ENCODE results near the gene AKT3.

Gene AKT3

GRCh38 chr1:243739335-243740003 lies 110.6 kb downstream of the AKT3 start:
- Histone ChIP-seq H3K27me3 (ENCODE audit: control insufficient read depth in 1 of 2, insufficient read depth in 2 of 2, low read length in 2 of 2) (no peaks in the 10 kb centered on the region), H3K4me3 (ENCODE audit: low read depth in 1 of 2, low read length in 2 of 2) (no peak overlapping the region), H3K9ac (ENCODE audit: low read depth in 1 of 2, low read length in 2 of 2) (no peak overlapping the region), H3K36me3 (ENCODE audit: control insufficient read depth in 1 of 2, insufficient read depth in 2 of 2, low read length in 2 of 2) (no peaks in the 10 kb centered on the region), H3K27ac (ENCODE audit: low read depth, low read length) (no peak overlapping the region), H3K4me1 (ENCODE audit: control insufficient read depth in 1 of 2, insufficient read depth in 2 of 2, low read length in 2 of 2) (no peaks in the 10 kb centered on the region), H3K9me3 (ENCODE audit: control insufficient read depth in 1 of 2, low read length in 2 of 2) (no peaks in the 10 kb centered on the region)

- Histone ChIP-seq H3K4me1 (ENCODE audit: control insufficient read depth in 1 of 2, insufficient read depth in 2 of 2, low read length in 2 of 2) (no peaks in the 10 kb centered on the region), H3K27me3 (ENCODE audit: control insufficient read depth in 1 of 2, insufficient read depth in 2 of 2, low read length in 2 of 2) (no peaks in the 10 kb centered on the region), H3K9me3 (ENCODE audit: control insufficient read depth in 1 of 2, low read length in 2 of 2) (no peaks in the 10 kb centered on the region), H3K9ac (ENCODE audit: low read depth in 1 of 2, low read length in 2 of 2) (no peak overlapping the region), H3K4me3 (ENCODE audit: low read depth in 1 of 2, low read length in 2 of 2) (no peak overlapping the region), H3K36me3 (ENCODE audit: control insufficient read depth in 1 of 2, insufficient read depth in 2 of 2, low read length in 2 of 2) (no peaks in the 10 kb centered on the region), H3K27ac (ENCODE audit: low read depth, low read length) (no peak overlapping the region)
Observed at GRCh38 chr1:243738020-243738419, 112.0 kb downstream of the AKT3 start.

DNA sequence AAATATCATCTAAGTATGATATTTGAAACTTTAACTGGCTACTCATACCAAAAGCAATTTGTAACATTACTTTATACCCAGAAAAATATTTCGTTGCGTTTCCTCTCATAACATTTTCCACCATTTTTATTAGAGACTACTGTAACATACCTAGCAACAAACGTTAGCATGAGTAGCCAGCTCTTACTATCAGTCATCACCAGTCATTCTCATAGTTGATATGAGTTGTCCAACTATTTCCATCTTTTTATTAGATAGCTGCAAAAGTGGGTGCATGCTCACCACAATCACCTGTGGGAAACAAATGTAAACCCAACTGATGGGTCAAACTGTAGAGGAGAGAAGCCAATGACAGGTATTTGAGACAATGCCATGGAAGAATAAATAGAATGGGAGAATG lies 114.6 kb downstream of the AKT3 start:
- Histone ChIP-seq H3K27ac (ENCODE audit: low read depth, low read length) (no peak overlapping the region), H3K9me3 (ENCODE audit: control insufficient read depth in 1 of 2, low read length in 2 of 2) (no peaks in the 10 kb centered on the region), H3K4me3 (ENCODE audit: low read depth in 1 of 2, low read length in 2 of 2) (no peak overlapping the region), H3K36me3 (ENCODE audit: control insufficient read depth in 1 of 2, insufficient read depth in 2 of 2, low read length in 2 of 2) (no peaks in the 10 kb centered on the region), H3K27me3 (ENCODE audit: control insufficient read depth in 1 of 2, insufficient read depth in 2 of 2, low read length in 2 of 2) (no peaks in the 10 kb centered on the region), H3K9ac (ENCODE audit: low read depth in 1 of 2, low read length in 2 of 2) (no peak overlapping the region), H3K4me1 (ENCODE audit: control insufficient read depth in 1 of 2, insufficient read depth in 2 of 2, low read length in 2 of 2) (no peaks in the 10 kb centered on the region)

DNA sequence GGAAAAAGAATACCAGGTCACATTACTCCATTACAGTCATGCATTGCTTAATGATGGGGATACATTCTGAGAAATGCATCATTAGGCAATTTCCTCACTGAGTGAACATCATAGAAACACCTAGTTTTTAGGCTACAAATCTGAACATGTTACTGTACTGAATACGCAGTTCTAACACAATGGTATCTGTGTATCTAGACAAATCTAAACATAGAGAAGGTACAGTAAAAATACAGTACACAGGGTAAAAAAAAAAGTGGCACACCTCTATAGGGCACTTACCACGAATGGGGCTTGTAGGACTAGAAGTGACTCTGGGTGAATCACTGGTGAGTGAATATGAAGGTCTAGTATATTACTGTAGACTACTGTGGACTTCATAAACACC lies 115.7 kb downstream of the AKT3 start:
- H3K27ac ChIP-seq (ENCODE audit: low read depth, low read length) = no peak overlapping the region

GRCh38 chr1:243733670-243734307 lies 116.3 kb downstream of the AKT3 start:
- Histone ChIP-seq H3K36me3 (ENCODE audit: control insufficient read depth in 1 of 2, insufficient read depth in 2 of 2, low read length in 2 of 2) (no peaks in the 10 kb centered on the region), H3K4me3 (ENCODE audit: low read depth in 1 of 2, low read length in 2 of 2) (no peak overlapping the region), H3K4me1 (ENCODE audit: control insufficient read depth in 1 of 2, insufficient read depth in 2 of 2, low read length in 2 of 2) (no peaks in the 10 kb centered on the region), H3K27ac (ENCODE audit: low read depth, low read length) (no peak overlapping the region), H3K27me3 (ENCODE audit: control insufficient read depth in 1 of 2, insufficient read depth in 2 of 2, low read length in 2 of 2) (no peaks in the 10 kb centered on the region), H3K9ac (ENCODE audit: low read depth in 1 of 2, low read length in 2 of 2) (no peak overlapping the region), H3K9me3 (ENCODE audit: control insufficient read depth in 1 of 2, low read length in 2 of 2) (no peaks in the 10 kb centered on the region)

More for the DNA sequence above, 115.7 kb downstream of the AKT3 start:
- H3K4me1 ChIP-seq (ENCODE audit: control insufficient read depth in 1 of 2, insufficient read depth in 2 of 2, low read length in 2 of 2) = no peaks in the 10 kb centered on the region
- no peak overlapping the region for H3K9ac ChIP-seq (ENCODE audit: low read depth in 1 of 2, low read length in 2 of 2)
- H3K4me3 ChIP-seq (ENCODE audit: low read depth in 1 of 2, low read length in 2 of 2) = no peak overlapping the region
- no peaks in the 10 kb centered on the region for H3K36me3 ChIP-seq (ENCODE audit: control insufficient read depth in 1 of 2, insufficient read depth in 2 of 2, low read length in 2 of 2)
- H3K27me3 ChIP-seq (ENCODE audit: control insufficient read depth in 1 of 2, insufficient read depth in 2 of 2, low read length in 2 of 2) = no peaks in the 10 kb centered on the region
- no peaks in the 10 kb centered on the region for H3K9me3 ChIP-seq (ENCODE audit: control insufficient read depth in 1 of 2, low read length in 2 of 2)

DNA sequence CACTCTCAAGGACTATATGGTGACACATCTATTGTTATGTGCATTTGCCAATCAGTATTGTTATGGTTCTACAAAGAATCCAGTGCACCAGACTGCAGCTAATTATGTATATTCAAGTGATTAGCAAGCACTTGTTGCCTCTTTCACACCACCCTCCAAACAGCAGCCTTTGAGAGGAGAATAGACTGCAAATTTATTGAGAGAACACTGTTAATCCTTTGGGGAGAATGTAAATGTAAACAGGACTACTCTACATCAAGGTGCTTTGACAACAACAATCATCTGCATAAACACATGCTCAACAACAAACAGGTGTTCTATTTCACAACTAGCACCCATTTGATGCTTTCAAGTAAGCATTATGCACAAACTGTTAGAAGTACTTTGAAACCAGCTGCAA lies 117.4 kb downstream of the AKT3 start:
- Histone ChIP-seq H3K27ac (ENCODE audit: low read depth, low read length) (no peak overlapping the region), H3K27me3 (ENCODE audit: control insufficient read depth in 1 of 2, insufficient read depth in 2 of 2, low read length in 2 of 2) (no peaks in the 10 kb centered on the region), H3K9ac (ENCODE audit: low read depth in 1 of 2, low read length in 2 of 2) (no peak overlapping the region), H3K4me3 (ENCODE audit: low read depth in 1 of 2, low read length in 2 of 2) (no peak overlapping the region), H3K36me3 (ENCODE audit: control insufficient read depth in 1 of 2, insufficient read depth in 2 of 2, low read length in 2 of 2) (no peaks in the 10 kb centered on the region), H3K9me3 (ENCODE audit: control insufficient read depth in 1 of 2, low read length in 2 of 2) (no peaks in the 10 kb centered on the region), H3K4me1 (ENCODE audit: control insufficient read depth in 1 of 2, insufficient read depth in 2 of 2, low read length in 2 of 2) (no peaks in the 10 kb centered on the region)

DNA sequence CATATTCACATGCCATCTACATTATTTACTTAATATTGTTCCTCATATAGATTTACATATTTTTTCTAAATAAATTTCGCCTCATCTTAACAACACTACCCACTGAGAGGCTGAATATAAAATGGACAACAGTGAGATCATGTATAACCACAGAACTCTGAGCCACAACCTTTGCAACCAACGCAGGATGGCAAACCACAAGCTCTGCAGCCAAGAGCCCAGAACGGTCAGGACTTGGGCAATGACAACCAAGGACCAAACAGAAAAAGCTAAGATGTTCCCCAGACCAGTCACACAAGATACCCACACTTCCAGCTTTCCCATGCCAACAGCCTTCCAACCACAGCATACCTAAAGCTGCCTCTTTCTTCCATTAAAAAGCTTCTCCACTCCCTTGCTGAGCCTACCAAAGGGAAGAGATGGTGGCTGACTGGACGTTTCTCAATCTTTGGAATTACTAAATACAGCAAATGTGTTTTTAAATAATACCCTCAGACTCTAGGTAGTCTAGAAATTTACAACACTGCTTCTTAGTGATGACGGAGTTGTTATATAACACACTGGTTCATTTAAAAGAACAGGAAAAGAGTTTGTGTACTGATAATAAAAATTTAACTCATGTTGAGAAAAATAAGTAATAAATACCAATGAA lies 117.9 kb downstream of the AKT3 start:
- Histone ChIP-seq H3K4me1 (ENCODE audit: control insufficient read depth in 1 of 2, insufficient read depth in 2 of 2, low read length in 2 of 2) (no peaks in the 10 kb centered on the region), H3K36me3 (ENCODE audit: control insufficient read depth in 1 of 2, insufficient read depth in 2 of 2, low read length in 2 of 2) (no peaks in the 10 kb centered on the region), H3K27ac (ENCODE audit: low read depth, low read length) (no peak overlapping the region), H3K9me3 (ENCODE audit: control insufficient read depth in 1 of 2, low read length in 2 of 2) (no peaks in the 10 kb centered on the region), H3K27me3 (ENCODE audit: control insufficient read depth in 1 of 2, insufficient read depth in 2 of 2, low read length in 2 of 2) (no peaks in the 10 kb centered on the region), H3K4me3 (ENCODE audit: low read depth in 1 of 2, low read length in 2 of 2) (no peak overlapping the region), H3K9ac (ENCODE audit: low read depth in 1 of 2, low read length in 2 of 2) (no peak overlapping the region)

GRCh38 chr1:243731301-243731891 lies 118.6 kb downstream of the AKT3 start:
- H3K36me3 ChIP-seq (ENCODE audit: control insufficient read depth in 1 of 2, insufficient read depth in 2 of 2, low read length in 2 of 2) = no peaks in the 10 kb centered on the region
- no peaks in the 10 kb centered on the region for H3K9me3 ChIP-seq (ENCODE audit: control insufficient read depth in 1 of 2, low read length in 2 of 2)
- no peaks in the 10 kb centered on the region for H3K4me1 ChIP-seq (ENCODE audit: control insufficient read depth in 1 of 2, insufficient read depth in 2 of 2, low read length in 2 of 2)
- H3K27me3 ChIP-seq (ENCODE audit: control insufficient read depth in 1 of 2, insufficient read depth in 2 of 2, low read length in 2 of 2) = no peaks in the 10 kb centered on the region
- H3K27ac ChIP-seq (ENCODE audit: low read depth, low read length) = no peak overlapping the region
- no peak overlapping the region for H3K9ac ChIP-seq (ENCODE audit: low read depth in 1 of 2, low read length in 2 of 2)
- H3K4me3 ChIP-seq (ENCODE audit: low read depth in 1 of 2, low read length in 2 of 2) = no peak overlapping the region

DNA sequence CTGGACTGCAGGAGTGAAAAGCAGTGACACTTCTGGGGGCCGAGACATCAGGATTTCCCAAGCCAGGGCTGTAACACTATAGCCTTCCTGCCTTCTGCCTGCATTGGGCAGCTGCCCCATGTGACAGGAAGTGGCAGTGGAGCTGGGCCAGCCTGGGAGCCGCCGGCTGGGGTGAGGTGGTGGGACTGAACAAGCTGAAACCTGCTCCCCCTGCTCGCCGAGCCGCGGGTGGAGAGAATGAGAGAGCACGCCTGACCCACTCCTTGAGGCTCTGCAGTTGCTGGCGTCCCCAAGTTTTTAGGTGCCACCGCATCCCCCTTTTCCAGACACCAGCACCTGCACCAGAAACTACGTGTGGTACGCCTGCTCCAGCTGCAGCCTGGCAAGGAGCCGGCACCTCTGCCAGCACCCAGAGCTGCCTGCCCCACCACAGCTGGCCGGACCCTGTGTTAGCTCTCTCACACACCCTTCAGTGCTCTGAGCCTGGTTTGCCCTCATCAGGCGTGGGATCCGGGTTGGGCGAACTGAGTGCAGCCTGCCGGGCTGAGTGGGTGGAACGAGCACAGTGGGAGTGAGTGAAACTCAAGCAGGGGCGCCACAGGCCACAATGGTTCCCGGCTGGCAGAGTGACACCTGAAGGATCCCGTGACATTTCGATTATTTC lies 119.4 kb downstream of the AKT3 start:
- Histone ChIP-seq H3K27ac (ENCODE audit: low read depth, low read length) (no peak overlapping the region), H3K4me1 (ENCODE audit: control insufficient read depth in 1 of 2, insufficient read depth in 2 of 2, low read length in 2 of 2) (no peaks in the 10 kb centered on the region), H3K9me3 (ENCODE audit: control insufficient read depth in 1 of 2, low read length in 2 of 2) (no peaks in the 10 kb centered on the region), H3K27me3 (ENCODE audit: control insufficient read depth in 1 of 2, insufficient read depth in 2 of 2, low read length in 2 of 2) (no peaks in the 10 kb centered on the region), H3K36me3 (ENCODE audit: control insufficient read depth in 1 of 2, insufficient read depth in 2 of 2, low read length in 2 of 2) (no peaks in the 10 kb centered on the region), H3K9ac (ENCODE audit: low read depth in 1 of 2, low read length in 2 of 2) (no peak overlapping the region), H3K4me3 (ENCODE audit: low read depth in 1 of 2, low read length in 2 of 2) (no peak overlapping the region)

DNA sequence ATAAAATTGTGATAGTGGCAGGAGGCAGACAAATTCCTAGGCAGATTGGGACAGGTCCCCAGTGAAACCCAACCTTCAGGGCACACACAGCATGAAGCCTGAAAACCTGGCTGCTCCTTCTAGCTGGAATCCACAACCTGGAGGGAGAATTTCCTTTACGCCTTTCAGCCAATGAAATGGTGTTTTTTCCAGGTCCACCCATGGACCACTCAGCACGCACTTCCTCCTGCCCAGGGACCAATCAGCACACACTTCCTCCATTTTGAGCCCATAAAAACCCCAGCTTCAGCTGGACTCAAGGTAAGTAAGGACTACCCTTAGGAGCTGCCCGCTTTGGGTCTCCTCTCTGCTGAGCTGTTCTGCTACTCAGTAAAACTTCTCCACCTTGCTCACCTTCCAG lies 120.1 kb downstream of the AKT3 start:
- Histone ChIP-seq H3K9ac (ENCODE audit: low read depth in 1 of 2, low read length in 2 of 2) (no peak overlapping the region), H3K27me3 (ENCODE audit: control insufficient read depth in 1 of 2, insufficient read depth in 2 of 2, low read length in 2 of 2) (no peaks in the 10 kb centered on the region), H3K4me1 (ENCODE audit: control insufficient read depth in 1 of 2, insufficient read depth in 2 of 2, low read length in 2 of 2) (no peaks in the 10 kb centered on the region), H3K9me3 (ENCODE audit: control insufficient read depth in 1 of 2, low read length in 2 of 2) (no peaks in the 10 kb centered on the region), H3K36me3 (ENCODE audit: control insufficient read depth in 1 of 2, insufficient read depth in 2 of 2, low read length in 2 of 2) (no peaks in the 10 kb centered on the region), H3K27ac (ENCODE audit: low read depth, low read length) (no peak overlapping the region), H3K4me3 (ENCODE audit: low read depth in 1 of 2, low read length in 2 of 2) (no peak overlapping the region)
